ENCODE measurements around the gene NTSR1.

The NTSR1 gene

GRCh38 chr20:62708591-62709536 is at the start of gene NTSR1:
Gene NTSR1, plus strand, starts transcription at chr20:62708836. Its CDS starts 372 bp downstream, at chr20:62709208.
- no peak for DNase-seq

- DNase-seq: no peak
These were observed 49.0 kb upstream of the NTSR1 start for GRCh38 chr20:62659488-62660239.

- no peak for DNase-seq
These were observed 48.4 kb upstream of the NTSR1 start for GRCh38 chr20:62660240-62660615.

GRCh38 chr20:62660768-62661167 is 47.9 kb upstream of the NTSR1 start:
- no peak for DNase-seq

- DNase-seq: no peak
These were observed 47.0 kb upstream of the NTSR1 start for GRCh38 chr20:62661647-62662046.

GRCh38 chr20:62662422-62662821 is 46.2 kb upstream of the NTSR1 start:
- DNase-seq: no peak

- DNase-seq: no peak
These were observed 45.3 kb upstream of the NTSR1 start for GRCh38 chr20:62663145-62664018.

- DNase-seq: no peak
These were observed 44.3 kb upstream of the NTSR1 start for GRCh38 chr20:62664019-62664971.

- DNase-seq: no peak
These were observed 43.4 kb upstream of the NTSR1 start for GRCh38 chr20:62665153-62665754.

GRCh38 chr20:62665826-62666735 is 42.6 kb upstream of the NTSR1 start:
- no peak for DNase-seq

GRCh38 chr20:62666736-62667529 is 41.7 kb upstream of the NTSR1 start:
- DNase-seq: no peak

- DNase-seq: no peak
These were observed 40.9 kb upstream of the NTSR1 start for GRCh38 chr20:62667530-62668440.

- DNase-seq: peak; percentile 38
These were observed 40.1 kb upstream of the NTSR1 start for GRCh38 chr20:62668441-62669027.

- DNase-seq: no peak
These were observed 39.4 kb upstream of the NTSR1 start for GRCh38 chr20:62669249-62669648.

- no peak for DNase-seq
These were observed 38.5 kb upstream of the NTSR1 start for GRCh38 chr20:62670156-62670555.

- no peak for DNase-seq
These were observed 37.6 kb upstream of the NTSR1 start for GRCh38 chr20:62670998-62671397.

GRCh38 chr20:62671765-62672164 is 36.9 kb upstream of the NTSR1 start:
- no peak for DNase-seq

- no peak for DNase-seq
These were observed 34.3 kb upstream of the NTSR1 start for GRCh38 chr20:62674370-62674769.

Measured in activated naive CD4-positive, alpha-beta T cell treated with Interleukin-2 at 50 U/mL for 16 hours (primary cell).